Measurements from ENCODE around the gene MYO9B. TPM values are rescaled to one million over a fixed set of nuclear protein-coding genes. Genes with fewer than 3 reads are reported as not detected.

Gene MYO9B
- polyA plus RNA-seq, 2 of the 4 experiments (the other 2 are of a cell fraction) = 13.0 to 27.7 TPM

DNA sequence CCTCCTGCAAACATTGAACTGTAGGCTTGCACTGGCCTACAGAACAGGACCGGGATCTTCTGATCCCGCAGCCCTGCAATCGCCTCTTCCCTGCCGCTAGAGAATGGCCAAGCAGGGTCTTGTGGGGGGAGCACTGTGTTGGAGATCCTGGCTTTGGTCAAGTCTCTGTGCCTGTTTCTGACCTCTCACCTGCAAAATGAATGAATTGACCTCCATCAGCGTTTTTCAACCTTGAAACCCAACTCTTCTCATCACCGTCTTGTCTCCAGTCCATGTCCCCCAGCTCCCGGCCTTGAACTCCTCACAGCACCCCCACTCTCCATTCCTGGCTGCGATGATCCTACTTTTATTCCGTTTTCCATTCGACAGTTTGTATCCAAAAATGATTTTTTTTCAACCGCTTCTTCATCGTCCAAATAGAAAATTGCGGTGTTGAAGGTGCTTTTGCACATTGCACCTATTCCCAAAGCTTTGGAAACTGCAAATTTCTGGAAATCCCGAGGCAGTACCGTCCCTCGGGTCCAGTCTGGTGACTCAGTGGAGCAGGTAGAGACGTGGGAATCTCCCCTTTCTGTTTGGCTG, 2.0 kb downstream of the MYO9B start:
- 95% methylated on average over 17 of the region's 17 CpGs for WGBS (ENCODE audit: missing lambda C conversion rate)
- peak overlapping the region in 1 of 2 experiments; percentile 99; a peak in 2 of 6 replicates for H3K27ac ChIP-seq
- ChIA-PET CTCF (interaction anchor here (1.9 kb wide), 1 partner anchor 9 kb away, joined by 5 read pairs; no protein-coding TSS in a partner anchor), POLR2A (no interaction called here)
- DNase-seq (ENCODE audit: low read depth in 1 of 2, low spot score in 1 of 2) = no peak
- no peak overlapping the region for H3K4me3 ChIP-seq
- TF ChIP-seq RNF2 (IDR thresholded peaks at IDR 0.05; ENCODE audit: borderline replicate concordance, low read depth) (no peak), MAFK (IDR thresholded peaks at IDR 0.05; ENCODE audit: partially characterized antibody) (peak; percentile 34)
- FAIRE-seq = no peak
- H3K4me2 ChIP-seq = peak overlapping the region; percentile 95
- peaks cover 40% of the 10 kb centered on the region for H3K4me1 ChIP-seq
- ATAC-seq = no peak
- H3K9me3 ChIP-seq = no peaks in the 10 kb centered on the region

- no peak for FAIRE-seq
Observed at GRCh38 chr19:17078036-17078919, 2.7 kb downstream of the MYO9B start.

DNA sequence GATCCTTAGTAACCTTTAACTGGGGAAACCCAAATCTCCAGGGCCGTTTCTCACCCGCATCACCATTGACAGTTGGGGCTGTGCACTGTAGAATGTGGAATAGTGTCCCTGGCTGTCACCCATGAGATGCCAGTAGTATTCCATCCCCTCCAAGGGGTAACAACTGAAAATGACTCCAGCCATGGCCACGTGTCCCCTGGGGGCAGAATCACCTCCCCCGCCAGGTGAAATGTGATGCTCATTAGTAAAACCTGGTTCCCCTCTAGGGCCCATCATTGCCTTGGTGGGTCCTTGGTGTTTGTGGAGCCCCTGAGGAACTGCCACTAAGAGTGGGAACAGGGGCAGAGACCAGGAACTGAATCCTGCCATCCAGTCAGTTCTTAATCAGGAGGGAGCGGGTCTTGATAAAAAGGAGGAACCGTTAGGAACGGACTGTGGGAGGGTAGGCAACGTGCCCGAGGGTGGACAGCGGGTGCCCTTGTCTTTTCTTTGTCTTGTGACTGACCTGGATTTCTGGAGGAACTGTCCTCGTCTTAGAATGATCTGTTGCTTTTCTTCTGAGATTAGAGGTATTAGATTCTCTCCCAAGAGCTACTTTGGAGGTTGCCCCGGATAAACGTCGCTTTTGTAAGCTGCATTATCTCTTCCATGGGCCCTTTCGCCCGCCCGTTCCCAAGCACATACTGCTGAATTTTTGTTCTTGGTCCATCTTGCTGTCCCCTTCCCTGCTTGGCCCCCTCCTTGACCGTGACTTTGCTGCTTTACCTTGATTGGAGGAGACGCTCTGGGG, 3.5 kb downstream of the MYO9B start:
- ChIA-PET CTCF (interaction anchor here (0.6 to 1.4 kb wide), 6 partner anchors 8 to 193 kb away, joined by 3 read pairs; no protein-coding TSS in a partner anchor), POLR2A (no interaction called here)
- H3K27ac ChIP-seq = peak overlapping the region; percentile 83 to 94
- TF ChIP-seq RNF2 (IDR thresholded peaks at IDR 0.05; ENCODE audit: borderline replicate concordance, low read depth) (no peak), ATOH8 (CRISPR knock-in tag; IDR thresholded peaks at IDR 0.05; ENCODE audit: low read depth) (no peak), E2F6 (IDR thresholded peaks at IDR 0.05; ENCODE audit: borderline replicate concordance, low read depth) (no peak), JUNB (IDR thresholded peaks at IDR 0.05) (no peak), SMC3 (IDR thresholded peaks at IDR 0.05) (no peak), FOSB (CRISPR knock-in tag; IDR thresholded peaks at IDR 0.05) (no peak), TP53 (CRISPR knock-in tag; IDR thresholded peaks at IDR 0.05) (no peak), MAZ (IDR thresholded peaks at IDR 0.05; ENCODE audit: borderline replicate concordance, low read depth, low read length) (no peak), TFCP2L1 (CRISPR knock-in tag; IDR thresholded peaks at IDR 0.05) (no peak), HOXB5 (CRISPR knock-in tag; IDR thresholded peaks at IDR 0.05) (no peak), EP300 (IDR thresholded peaks at IDR 0.05) (no peak), CHD4 (IDR thresholded peaks at IDR 0.05; ENCODE audit: borderline replicate concordance) (no peak), HEYL (CRISPR knock-in tag; IDR thresholded peaks at IDR 0.05) (no peak), KDM1A (IDR thresholded peaks at IDR 0.05; ENCODE audit: low read depth) (no peak), JUN (IDR thresholded peaks at IDR 0.05) (no peak)
- TF ChIP-seq, protein P1, sequence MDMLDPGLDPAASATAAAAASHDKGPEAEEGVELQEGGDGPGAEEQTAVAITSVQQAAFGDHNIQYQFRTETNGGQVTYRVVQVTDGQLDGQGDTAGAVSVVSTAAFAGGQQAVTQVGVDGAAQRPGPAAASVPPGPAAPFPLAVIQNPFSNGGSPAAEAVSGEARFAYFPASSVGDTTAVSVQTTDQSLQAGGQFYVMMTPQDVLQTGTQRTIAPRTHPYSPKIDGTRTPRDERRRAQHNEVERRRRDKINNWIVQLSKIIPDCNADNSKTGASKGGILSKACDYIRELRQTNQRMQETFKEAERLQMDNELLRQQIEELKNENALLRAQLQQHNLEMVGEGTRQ (IDR thresholded peaks at IDR 0.05) = no peak
- TF ChIP-seq, protein P2, sequence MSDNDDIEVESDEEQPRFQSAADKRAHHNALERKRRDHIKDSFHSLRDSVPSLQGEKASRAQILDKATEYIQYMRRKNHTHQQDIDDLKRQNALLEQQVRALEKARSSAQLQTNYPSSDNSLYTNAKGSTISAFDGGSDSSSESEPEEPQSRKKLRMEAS (IDR thresholded peaks at IDR 0.05) = no peak
- TF ChIP-seq, protein P3, sequence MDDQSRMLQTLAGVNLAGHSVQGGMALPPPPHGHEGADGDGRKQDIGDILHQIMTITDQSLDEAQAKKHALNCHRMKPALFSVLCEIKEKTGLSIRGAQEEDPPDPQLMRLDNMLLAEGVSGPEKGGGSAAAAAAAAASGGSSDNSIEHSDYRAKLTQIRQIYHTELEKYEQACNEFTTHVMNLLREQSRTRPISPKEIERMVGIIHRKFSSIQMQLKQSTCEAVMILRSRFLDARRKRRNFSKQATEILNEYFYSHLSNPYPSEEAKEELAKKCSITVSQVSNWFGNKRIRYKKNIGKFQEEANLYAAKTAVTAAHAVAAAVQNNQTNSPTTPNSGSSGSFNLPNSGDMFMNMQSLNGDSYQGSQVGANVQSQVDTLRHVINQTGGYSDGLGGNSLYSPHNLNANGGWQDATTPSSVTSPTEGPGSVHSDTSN (IDR thresholded peaks at IDR 0.05) = no peak
- ATAC-seq = no peak
- peak overlapping the region; percentile 29; the same call in 2 of the 3 replicates for H3K4me3 ChIP-seq
- H3K4me2 ChIP-seq = peak overlapping the region; percentile 96
- WGBS (ENCODE audit: missing lambda C conversion rate) = 85% methylated on average over 18 of the region's 19 CpGs
- H3K9me3 ChIP-seq = no peaks in the 10 kb centered on the region
- FAIRE-seq = no peak
- peaks cover 34% of the 10 kb centered on the region for H3K4me1 ChIP-seq
- DNase-seq (ENCODE audit: low read depth in 1 of 2, low spot score in 1 of 2) = no peak

More at GRCh38 chr19:17078036-17078919, 2.7 kb downstream of the MYO9B start:
- H3K4me3 ChIP-seq = no peak overlapping the region
- H3K27ac ChIP-seq = peak overlapping the region in 1 of 2 experiments; percentile 94; a peak in 3 of 6 replicates
- ChIA-PET CTCF (interaction anchor here (1.9 kb wide), 1 partner anchor 9 kb away, joined by 5 read pairs; no protein-coding TSS in a partner anchor), POLR2A (no interaction called here)
- 90% methylated on average over 16 of the region's 19 CpGs for WGBS (ENCODE audit: missing lambda C conversion rate)
- DNase-seq (ENCODE audit: low read depth in 1 of 2, low spot score in 1 of 2) (no peak), ATAC-seq (no peak)
- peaks cover 40% of the 10 kb centered on the region for H3K4me1 ChIP-seq
- no peaks in the 10 kb centered on the region for H3K9me3 ChIP-seq
- no peak for TF ChIP-seq NPAS2 (CRISPR knock-in tag; IDR thresholded peaks at IDR 0.05; ENCODE audit: borderline replicate concordance)
- no peak for TF ChIP-seq BCL3 (IDR thresholded peaks at IDR 0.05)
- no peak for TF ChIP-seq NR3C1 (IDR thresholded peaks at IDR 0.05)
- TF ChIP-seq CEBPB (IDR thresholded peaks at IDR 0.05) = 0 out of 4 replicates have a peak, but pooled peaks of 1 of the 2 experiments have one; percentile 16
- TF ChIP-seq GATA3 (IDR thresholded peaks at IDR 0.05; ENCODE audit: borderline replicate concordance) = no peak
- no peak for TF ChIP-seq MAFK (IDR thresholded peaks at IDR 0.05; ENCODE audit: partially characterized antibody)
- no peak for TF ChIP-seq FOSB (CRISPR knock-in tag; IDR thresholded peaks at IDR 0.05)
- H3K4me2 ChIP-seq = peak overlapping the region; percentile 96; the same call in 2 of the 3 replicates

Measured in A549 (cell line).